Fibroblast of mammary gland (primary cell): ENCODE data around the gene AIP.

Experiments
- DNase-seq: peaks from one replicate; pipeline ENCODE4 v3.0.0-alpha.2; 2010; ENCODE audit warnings: low read depth
- H3K4me3 ChIP-seq: 2 replicates; pipeline ENCODE4 v1.5.1; 2011; ENCODE audit warnings: low read depth, mild to moderate bottlenecking, low read length, moderate library complexity; ENCODE audit not compliant: control insufficient read depth
- TF ChIP-seq, protein P1 (sequence below): conservative IDR thresholded peaks from 2 replicates; pipeline ENCODE4 v1.5.1; 2011; ENCODE audit warnings: low read depth, low read length, inconsistent platforms; ENCODE audit not compliant: control insufficient read depth, insufficient read depth

AIP gene

DNA sequence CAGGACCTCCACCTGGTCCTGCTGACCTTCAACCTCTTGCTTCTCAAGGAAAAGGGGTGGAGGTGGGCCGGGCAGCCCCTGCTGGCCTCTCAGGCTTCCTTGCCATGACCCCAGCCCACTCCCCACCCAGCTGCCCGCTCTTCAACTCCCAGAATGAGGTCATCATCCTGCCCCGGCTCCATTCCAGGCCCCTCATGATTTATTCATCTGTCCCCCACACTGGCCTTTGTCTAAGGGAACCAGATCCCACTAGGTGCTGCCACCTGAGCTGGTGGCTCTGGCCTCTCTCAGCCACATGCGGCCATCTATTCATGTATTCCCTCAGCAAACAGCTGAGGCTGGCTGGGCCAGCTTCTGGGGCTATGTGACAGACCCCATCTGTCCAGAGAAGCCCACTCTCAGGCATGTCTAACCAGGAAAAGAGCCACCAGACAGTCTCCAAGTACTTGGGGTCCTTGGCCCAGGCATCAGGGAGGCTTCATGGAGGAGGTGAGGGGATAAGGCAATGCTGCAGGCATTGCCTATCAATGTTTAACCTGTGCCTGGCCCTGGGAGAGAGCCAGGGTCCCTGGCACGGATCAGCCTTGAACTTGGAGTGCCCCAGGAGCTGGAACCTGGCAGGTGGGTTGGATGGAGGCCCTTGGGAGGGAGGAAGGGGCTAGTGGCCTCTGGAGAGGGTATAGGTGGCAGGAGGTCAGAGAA is 42.6 kb downstream of the AIP start:
- TF ChIP-seq, protein P1, sequence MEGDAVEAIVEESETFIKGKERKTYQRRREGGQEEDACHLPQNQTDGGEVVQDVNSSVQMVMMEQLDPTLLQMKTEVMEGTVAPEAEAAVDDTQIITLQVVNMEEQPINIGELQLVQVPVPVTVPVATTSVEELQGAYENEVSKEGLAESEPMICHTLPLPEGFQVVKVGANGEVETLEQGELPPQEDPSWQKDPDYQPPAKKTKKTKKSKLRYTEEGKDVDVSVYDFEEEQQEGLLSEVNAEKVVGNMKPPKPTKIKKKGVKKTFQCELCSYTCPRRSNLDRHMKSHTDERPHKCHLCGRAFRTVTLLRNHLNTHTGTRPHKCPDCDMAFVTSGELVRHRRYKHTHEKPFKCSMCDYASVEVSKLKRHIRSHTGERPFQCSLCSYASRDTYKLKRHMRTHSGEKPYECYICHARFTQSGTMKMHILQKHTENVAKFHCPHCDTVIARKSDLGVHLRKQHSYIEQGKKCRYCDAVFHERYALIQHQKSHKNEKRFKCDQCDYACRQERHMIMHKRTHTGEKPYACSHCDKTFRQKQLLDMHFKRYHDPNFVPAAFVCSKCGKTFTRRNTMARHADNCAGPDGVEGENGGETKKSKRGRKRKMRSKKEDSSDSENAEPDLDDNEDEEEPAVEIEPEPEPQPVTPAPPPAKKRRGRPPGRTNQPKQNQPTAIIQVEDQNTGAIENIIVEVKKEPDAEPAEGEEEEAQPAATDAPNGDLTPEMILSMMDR, result no peak
- no peak for DNase-seq
- no peak overlapping the region for H3K4me3 ChIP-seq

DNA sequence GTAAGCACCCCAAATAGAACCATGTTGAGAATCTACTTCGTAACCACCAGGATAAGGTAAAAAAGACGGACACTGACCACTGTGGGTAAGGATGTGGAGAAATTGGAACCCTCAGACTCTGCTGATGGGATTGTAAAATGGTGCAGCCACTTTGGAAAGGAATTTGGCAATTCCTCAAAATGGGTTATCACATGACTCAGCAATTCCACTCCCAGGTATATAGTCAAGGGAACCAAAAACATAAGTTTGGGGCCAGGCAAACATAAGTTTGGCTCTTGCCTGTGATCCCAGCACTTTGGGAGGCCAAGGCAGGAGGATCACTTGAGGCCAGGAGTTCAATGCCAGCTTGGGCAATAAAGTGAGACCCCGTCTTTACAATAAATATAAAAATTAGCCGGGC is 45.5 kb downstream of the AIP start:
- no peak overlapping the region for H3K4me3 ChIP-seq
- TF ChIP-seq, protein P1, result no peak
- DNase-seq, result no peak

DNA sequence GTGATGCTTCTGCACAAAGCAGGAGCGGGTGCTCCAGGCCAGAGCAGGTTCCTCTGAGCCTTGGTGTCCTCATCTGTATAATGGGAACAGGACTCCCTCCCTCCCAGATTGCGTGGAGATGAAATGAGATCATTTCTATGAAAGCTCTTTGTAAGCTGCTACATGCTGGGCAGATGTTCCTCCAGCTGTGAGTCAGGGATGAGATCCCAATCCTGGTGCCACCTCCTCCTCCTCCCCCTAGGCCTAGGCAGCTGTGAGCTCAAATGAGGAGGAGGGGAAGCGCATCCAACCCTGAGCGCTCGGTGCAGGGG is 47.4 kb downstream of the AIP start:
- TF ChIP-seq, protein P1, result no peak
- no peak overlapping the region for H3K4me3 ChIP-seq
- peak; percentile 38 for DNase-seq

DNA sequence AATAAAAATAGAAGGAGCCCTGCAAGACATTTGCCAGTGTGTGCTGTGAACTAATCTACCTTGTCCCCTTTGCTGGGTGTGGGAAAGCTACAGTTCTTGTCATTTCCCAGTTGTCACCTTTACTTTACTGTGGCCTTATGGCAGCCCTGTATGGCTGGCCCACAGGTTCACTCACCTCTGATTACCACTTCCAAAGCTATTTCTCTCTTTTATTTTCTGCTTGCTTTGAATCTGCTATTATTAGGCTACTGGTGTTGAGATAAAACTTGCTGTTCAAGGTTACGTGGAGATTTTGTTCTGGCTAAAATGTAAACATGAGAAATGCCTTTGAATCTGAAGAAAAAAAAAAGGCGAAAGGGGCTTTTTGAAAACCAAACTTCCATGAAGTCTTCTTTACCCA is 50.1 kb downstream of the AIP start:
- H3K4me3 ChIP-seq, result no peak overlapping the region
- TF ChIP-seq, protein P1, result no peak
- DNase-seq, result no peak

DNA sequence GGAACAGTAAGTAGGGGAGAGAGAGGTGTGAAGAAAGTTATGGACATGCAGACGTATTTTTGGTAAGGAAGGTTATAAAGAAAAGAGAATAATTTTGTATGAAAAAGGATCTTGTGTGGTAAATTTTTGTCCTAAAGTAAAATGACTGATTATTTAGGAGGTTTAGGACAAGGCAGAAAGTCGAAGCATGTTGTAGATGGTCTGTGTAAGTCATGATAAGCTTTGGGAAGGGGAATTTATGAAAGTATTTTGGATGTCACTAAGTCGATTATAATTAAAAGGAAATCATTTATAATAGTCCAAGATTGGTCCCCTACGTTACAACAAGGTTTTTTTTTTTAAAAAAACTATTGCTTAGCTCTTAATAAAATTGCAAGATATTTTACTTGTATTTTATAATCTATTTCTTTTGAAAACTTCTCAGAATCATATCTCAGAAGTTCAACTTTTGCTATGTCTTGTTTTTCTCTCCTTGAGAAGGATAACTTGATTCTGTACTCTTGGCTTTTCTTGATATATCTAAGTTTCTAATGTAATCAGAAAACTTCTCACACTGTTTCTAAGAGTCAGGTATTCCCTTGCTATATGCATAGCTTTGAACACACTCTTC is 51.3 kb downstream of the AIP start:
- TF ChIP-seq, protein P1, result no peak
- DNase-seq, result peak; percentile 23
- H3K4me3 ChIP-seq, result no peak overlapping the region

DNA sequence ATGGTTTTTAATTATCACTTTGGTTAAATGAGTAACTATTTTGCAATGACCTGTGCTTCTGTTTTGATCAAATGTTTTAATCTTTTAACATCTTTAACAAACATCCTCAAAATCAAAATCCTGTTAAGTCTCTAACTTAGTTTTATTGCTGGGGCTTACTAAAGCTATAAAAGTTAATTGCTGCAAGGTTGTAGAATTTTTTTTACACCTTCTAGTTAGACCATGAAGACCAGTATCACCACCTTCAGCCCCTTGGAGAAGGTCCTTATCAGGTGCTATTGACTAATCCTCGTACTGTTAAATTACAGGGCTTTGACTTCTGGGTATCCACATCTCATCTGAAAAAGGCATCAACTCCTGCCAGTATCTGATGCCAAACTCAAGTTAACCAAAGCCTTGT is 52.7 kb downstream of the AIP start:
- H3K4me3 ChIP-seq, result no peak overlapping the region
- no peak for DNase-seq
- TF ChIP-seq, protein P1, result no peak
